SU-DHL-6 (cell line): ENCODE data around the gene NEK3.
"Not testable (repeated sequence)": the region's sequence is repeated elsewhere in the genome, so short reads cannot be mapped to it uniquely, and the experiment has no call there.

Source experiments
- H2AFZ ChIP-seq: fragments of 200-600 bp; sonication (generic); 2 replicates; pipeline ENCODE4 v1.6.1; 2014; ENCODE audit warnings: low read depth, mild to moderate bottlenecking, moderate library complexity, mixed read lengths, antibody characterized with exemption, low read length; ENCODE audit not compliant: severe bottlenecking
- H3F3A ChIP-seq: fragments of 200-600 bp; shearing (Covaris generic); 2 replicates; pipeline ENCODE4 v1.6.0; 2016; ENCODE audit warnings: antibody characterized with exemption, mild to moderate bottlenecking; ENCODE audit not compliant: insufficient read depth
- H3K27ac ChIP-seq: fragments of 200-600 bp; sonication (generic); 2 replicates; pipeline ENCODE4 v1.5.1; 2016; ENCODE audit warnings: low read depth, mild to moderate bottlenecking, low read length, moderate library complexity, mixed read lengths
- H3K27me3 ChIP-seq: fragments of 200-600 bp; sonication (generic), shearing (Covaris generic); 2 replicates; pipeline ENCODE4 v1.6.0; 2014; ENCODE audit warnings: mild to moderate bottlenecking, low read length
- H3K36me3 ChIP-seq: fragments of 200-600 bp; sonication (generic); 2 replicates; pipeline ENCODE4 v1.6.1; 2014; ENCODE audit warnings: mild to moderate bottlenecking, low read length, mixed read lengths
- H3K4me2 ChIP-seq: fragments of 300-600, 200-600 bp; shearing (Covaris generic), sonication (generic); 2 replicates; pipeline ENCODE4 v1.6.0; 2014; ENCODE audit warnings: low read length, low read depth, mild to moderate bottlenecking; ENCODE audit not compliant: poor library complexity, severe bottlenecking
- H3K4me3 ChIP-seq: fragments of 200-600 bp; sonication (generic); 2 replicates; pipeline ENCODE4 v1.5.1; 2014; ENCODE audit warnings: antibody characterized with exemption, low read length, mild to moderate bottlenecking, mixed read lengths; ENCODE audit not compliant: insufficient read depth, poor library complexity, severe bottlenecking
- H3K79me2 ChIP-seq: fragments of 200-600 bp; sonication (generic); 2 replicates; pipeline ENCODE4 v1.6.1; 2014; ENCODE audit warnings: mild to moderate bottlenecking, low read length, moderate library complexity; ENCODE audit not compliant: insufficient read depth
- H3K9ac ChIP-seq: fragments of 200-600 bp; sonication (generic); 2 replicates; pipeline ENCODE4 v1.7.0; 2014; ENCODE audit warnings: mild to moderate bottlenecking, low read length
- H3K9me2 ChIP-seq: fragments of 200-600 bp; sonication (generic); replicated peaks from 2 replicates; pipeline ENCODE4 v1.6.1; 2014; ENCODE audit warnings: low read length; ENCODE audit not compliant: insufficient read depth
- H3K9me3 ChIP-seq: fragments of 200-600 bp; sonication (generic); 2 replicates; pipeline ENCODE4 v1.6.1; 2014; ENCODE audit warnings: low read length, mixed read lengths; ENCODE audit not compliant: insufficient read depth
- H4K20me1 ChIP-seq: fragments of 200-600 bp; sonication (generic); 2 replicates; pipeline ENCODE4 v1.6.1; 2014; ENCODE audit warnings: low read depth, mild to moderate bottlenecking, antibody characterized with exemption, low read length, moderate library complexity, mixed read lengths
- CTCF ChIP-seq: fragments of 200-600 bp; sonication (generic); IDR thresholded peaks from one replicate; pipeline ENCODE4 v1.5.1; 2017; ENCODE audit warnings: antibody characterized with exemption, mild to moderate bottlenecking, low read length, moderate library complexity; ENCODE audit not compliant: insufficient read depth, poor library complexity, severe bottlenecking
- EZH2phosphoT487 ChIP-seq: fragments of 200-600 bp; sonication (generic), shearing (Covaris generic); conservative IDR thresholded peaks from 2 replicates; pipeline ENCODE4 v1.6.1; 2018; ENCODE audit warnings: mild to moderate bottlenecking, antibody characterized with exemption, low read length, moderate library complexity, mixed read lengths

Gene NEK3

DNA sequence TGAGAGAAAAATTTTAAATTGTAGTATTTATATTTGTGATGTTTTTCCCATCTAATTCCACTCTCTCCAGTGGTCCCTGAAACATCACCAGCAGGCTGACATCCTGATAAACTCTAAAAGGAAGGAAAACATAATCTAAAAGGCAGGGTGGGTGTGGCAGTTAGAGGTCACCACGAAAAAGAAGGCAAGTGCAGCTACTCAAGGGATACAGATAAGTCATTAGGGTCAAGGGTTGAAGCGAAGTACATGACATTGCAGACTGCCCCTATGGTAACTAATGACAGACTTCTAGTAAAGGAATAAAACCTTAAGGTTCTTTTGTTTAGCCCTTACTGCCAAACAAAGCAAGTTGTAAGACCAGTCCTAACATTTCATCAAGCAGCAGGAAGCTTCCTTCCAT is 6.0 kb upstream of the NEK3 start:
- Histone ChIP-seq H3K27ac (no peak overlapping the region), H3K9me3 (no peaks in the 10 kb centered on the region), H3K27me3 (no peaks in the 10 kb centered on the region), H3K4me2 (no peak overlapping the region), H3F3A (no peaks in the 10 kb centered on the region), H3K4me3 (no peak overlapping the region), H3K79me2 (no peaks in the 10 kb centered on the region), H3K9ac (no peak overlapping the region), H3K9me2 (no peaks in the 10 kb centered on the region), H4K20me1 (no peaks in the 10 kb centered on the region), H2AFZ (no peak overlapping the region), H3K36me3 (no peaks in the 10 kb centered on the region)
- TF ChIP-seq CTCF (no peak), EZH2phosphoT487 (no peak)

DNA sequence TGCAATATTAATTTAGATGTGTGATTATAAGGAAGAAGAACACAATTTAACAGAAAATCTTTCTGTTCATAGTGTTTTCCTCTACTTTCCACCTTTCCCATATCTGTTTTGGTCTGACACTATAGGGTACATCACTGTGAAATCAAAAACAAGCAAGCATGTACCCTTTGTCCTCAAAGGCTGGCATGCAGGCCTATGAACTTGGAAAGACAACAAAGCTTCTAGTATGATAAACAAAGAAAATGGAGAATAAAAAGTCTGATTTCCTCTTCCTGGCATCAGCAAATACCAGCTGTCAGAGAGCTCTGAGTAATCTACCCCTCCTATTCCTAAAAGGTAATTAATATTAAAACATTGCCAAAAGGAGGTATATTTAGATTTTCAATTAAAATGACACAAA is 5.6 kb upstream of the NEK3 start:
- no peaks in the 10 kb centered on the region for H4K20me1 ChIP-seq
- TF ChIP-seq CTCF = no peak
- TF ChIP-seq EZH2phosphoT487 = no peak

DNA sequence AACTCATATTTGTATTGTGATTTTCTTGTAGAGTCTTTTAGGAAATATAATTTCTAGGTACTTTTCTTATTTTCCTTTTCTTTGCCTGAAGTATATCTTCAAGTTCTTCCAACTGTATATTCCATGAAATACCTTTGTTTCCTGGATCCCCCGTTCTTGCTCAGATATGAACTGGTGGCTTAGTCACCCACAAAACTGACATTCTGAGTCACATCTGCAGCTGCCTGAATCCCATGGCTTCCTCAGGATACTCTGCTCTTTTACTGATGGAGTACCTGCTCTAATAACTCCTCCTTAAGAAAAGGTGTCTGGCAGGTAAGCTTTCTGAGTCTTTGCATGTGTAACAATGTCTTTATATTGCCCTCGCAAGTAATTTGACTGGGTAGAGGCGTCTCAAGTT is 4.5 kb upstream of the NEK3 start:
- H3K27ac ChIP-seq, H3K9me3 ChIP-seq, H3K27me3 ChIP-seq, H3K4me2 ChIP-seq, H3K9ac ChIP-seq, H3K4me3 ChIP-seq, H4K20me1 ChIP-seq, H2AFZ ChIP-seq, H3K79me2 ChIP-seq, H3K36me3 ChIP-seq, H3K9me2 ChIP-seq, H3F3A ChIP-seq: not testable (repeated sequence)

More for the DNA sequence above, 5.6 kb upstream of the NEK3 start:
- Histone ChIP-seq H3K9me2 (no peaks in the 10 kb centered on the region), H3F3A (no peaks in the 10 kb centered on the region), H3K27ac (no peak overlapping the region), H3K4me2 (no peak overlapping the region), H3K9ac (no peak overlapping the region), H2AFZ (no peak overlapping the region), H3K79me2 (no peaks in the 10 kb centered on the region), H3K36me3 (no peaks in the 10 kb centered on the region), H3K27me3 (no peaks in the 10 kb centered on the region), H3K9me3 (no peaks in the 10 kb centered on the region), H3K4me3 (no peak overlapping the region)

DNA sequence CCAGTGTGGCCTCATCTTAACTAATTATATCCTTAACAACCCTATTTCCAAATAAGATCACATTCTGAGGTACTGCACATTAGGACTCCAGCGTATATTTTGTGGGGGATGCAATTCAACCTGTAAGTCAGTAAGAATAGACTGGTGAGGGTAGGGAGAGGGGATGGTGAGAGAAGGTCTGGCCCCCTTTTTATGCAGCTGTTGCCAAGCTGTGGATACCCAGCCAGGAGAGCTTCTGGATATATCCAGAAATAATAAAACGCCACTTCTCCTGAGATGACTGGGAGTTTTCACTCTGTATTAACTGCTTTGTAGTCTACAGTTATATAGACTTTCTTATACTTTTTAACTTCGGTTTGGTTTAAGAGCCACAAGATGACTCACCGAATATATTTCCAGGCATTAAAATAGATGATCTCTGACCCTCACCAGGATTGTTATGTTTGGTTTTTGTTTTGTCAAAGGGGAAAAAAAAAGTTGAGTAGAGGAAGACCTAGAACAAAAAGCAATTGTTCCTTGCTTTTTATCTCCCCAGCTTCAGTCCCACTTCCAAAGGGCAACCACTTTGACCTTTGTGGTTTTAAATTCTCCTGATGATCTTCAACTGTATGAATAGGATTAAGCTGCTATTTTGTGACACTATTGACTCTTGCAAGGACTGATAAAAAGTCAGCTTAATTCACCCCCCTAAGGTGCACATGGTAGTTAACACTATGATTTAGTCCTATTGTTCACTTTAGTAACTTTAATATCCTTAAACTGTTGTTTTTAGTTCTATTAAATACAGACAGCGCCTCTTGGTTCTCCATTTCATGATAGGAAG is 3.1 kb upstream of the NEK3 start:
- Histone ChIP-seq H3F3A (no peaks in the 10 kb centered on the region), H3K36me3 (no peaks in the 10 kb centered on the region), H3K9ac (no peak overlapping the region), H3K9me2 (no peaks in the 10 kb centered on the region), H3K4me2 (no peak overlapping the region), H3K9me3 (no peaks in the 10 kb centered on the region), H2AFZ (no peak overlapping the region), H3K27ac (no peak overlapping the region), H3K27me3 (no peaks in the 10 kb centered on the region), H3K79me2 (no peaks in the 10 kb centered on the region), H3K4me3 (no peak overlapping the region), H4K20me1 (no peaks in the 10 kb centered on the region)
- no peak for TF ChIP-seq EZH2phosphoT487
- no peak for TF ChIP-seq CTCF
